SU-DHL-6 (cell line): ENCODE data around the gene CYSRT1.

Source experiments
- EZH2phosphoT487 ChIP-seq: fragments of 200-600 bp; sonication (generic), shearing (Covaris generic); conservative IDR thresholded peaks from 2 replicates; pipeline ENCODE4 v1.6.1; 2018; ENCODE audit warnings: mild to moderate bottlenecking, antibody characterized with exemption, low read length, moderate library complexity, mixed read lengths
- TF ChIP-seq, protein P1 (sequence below): fragments of 200-600 bp; sonication (generic); IDR thresholded peaks from one replicate; pipeline ENCODE4 v1.5.1; 2017; ENCODE audit warnings: antibody characterized with exemption, mild to moderate bottlenecking, low read length, moderate library complexity; ENCODE audit not compliant: insufficient read depth, poor library complexity, severe bottlenecking

DNA sequence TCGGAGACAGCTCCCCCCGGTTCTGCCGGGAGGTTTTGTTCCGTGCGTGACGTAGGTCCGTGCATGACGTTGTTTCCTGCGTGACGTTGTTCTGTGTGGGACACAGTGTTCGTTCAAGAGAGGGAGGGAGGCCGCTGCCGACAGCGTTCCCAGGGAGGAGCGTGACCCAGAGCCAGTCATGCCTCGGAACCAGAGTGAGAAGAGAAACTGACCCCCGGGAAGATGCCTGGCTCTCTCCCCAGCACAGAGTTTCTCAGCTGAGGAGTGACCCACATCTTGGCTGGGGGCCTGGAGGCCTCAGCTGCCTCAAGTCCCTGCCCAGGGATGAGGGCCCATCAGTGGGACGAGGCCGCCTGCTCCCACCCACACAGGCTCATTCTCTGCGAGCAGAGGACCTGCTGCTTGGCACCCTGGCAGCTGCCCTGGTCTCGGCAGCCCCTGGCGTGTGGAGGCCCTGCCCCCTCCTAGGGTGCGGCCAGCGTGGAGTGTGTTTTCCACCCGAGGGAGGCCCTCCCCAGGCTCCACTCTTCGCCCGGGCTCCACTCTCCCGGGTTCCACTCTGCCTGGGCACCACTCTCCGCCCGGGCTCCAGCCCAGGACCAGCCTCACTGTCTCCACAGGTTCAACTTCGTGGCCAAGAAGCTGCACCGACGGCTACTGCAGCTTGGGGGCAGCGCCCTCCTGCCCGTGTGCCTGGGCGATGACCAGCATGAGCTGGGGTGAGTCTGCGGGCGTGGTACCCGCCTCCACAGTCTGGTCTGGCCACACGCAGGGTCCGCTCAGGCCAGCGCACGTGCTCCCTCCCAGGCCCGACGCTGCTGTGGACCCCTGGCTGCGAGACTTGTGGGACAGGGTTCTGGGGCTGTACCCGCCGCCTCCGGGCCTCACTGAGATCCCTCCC lies 11.6 kb upstream of the CYSRT1 start:
- TF ChIP-seq, protein P1, sequence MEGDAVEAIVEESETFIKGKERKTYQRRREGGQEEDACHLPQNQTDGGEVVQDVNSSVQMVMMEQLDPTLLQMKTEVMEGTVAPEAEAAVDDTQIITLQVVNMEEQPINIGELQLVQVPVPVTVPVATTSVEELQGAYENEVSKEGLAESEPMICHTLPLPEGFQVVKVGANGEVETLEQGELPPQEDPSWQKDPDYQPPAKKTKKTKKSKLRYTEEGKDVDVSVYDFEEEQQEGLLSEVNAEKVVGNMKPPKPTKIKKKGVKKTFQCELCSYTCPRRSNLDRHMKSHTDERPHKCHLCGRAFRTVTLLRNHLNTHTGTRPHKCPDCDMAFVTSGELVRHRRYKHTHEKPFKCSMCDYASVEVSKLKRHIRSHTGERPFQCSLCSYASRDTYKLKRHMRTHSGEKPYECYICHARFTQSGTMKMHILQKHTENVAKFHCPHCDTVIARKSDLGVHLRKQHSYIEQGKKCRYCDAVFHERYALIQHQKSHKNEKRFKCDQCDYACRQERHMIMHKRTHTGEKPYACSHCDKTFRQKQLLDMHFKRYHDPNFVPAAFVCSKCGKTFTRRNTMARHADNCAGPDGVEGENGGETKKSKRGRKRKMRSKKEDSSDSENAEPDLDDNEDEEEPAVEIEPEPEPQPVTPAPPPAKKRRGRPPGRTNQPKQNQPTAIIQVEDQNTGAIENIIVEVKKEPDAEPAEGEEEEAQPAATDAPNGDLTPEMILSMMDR, result no peak
- no peak for TF ChIP-seq EZH2phosphoT487
